ENCODE data around the gene LY6G5C. TPM values are rescaled to one million over a fixed set of nuclear protein-coding genes. Genes with fewer than 3 reads are reported as not detected.
A peak's percentile ranks its signal among the peaks of the same experiment; 100 is the strongest.

Gene LY6G5C
- total and polyA plus RNA-seq, 9 of the 15 experiments (the other 6 are each of a cell fraction or from before 2014, with no cell fraction given): 0.10 to 0.67 (median 0.46) TPM; not detected in 4

GRCh38 chr6:31652925-31653724 is 27.7 kb downstream of the LY6G5C start (continued):
- TF ChIP-seq GATAD2A (IDR thresholded peaks at IDR 0.05) (no peak), ZNF347 (CRISPR knock-in tag; IDR thresholded peaks at IDR 0.05; ENCODE audit: low read depth) (peak; percentile 73; the same call in 1 of the 2 replicates), BRF2 (IDR thresholded peaks at IDR 0.05; ENCODE audit: borderline replicate concordance, insufficient read depth, insufficient read length) (no peak), MXI1 (IDR thresholded peaks at IDR 0.05; ENCODE audit: low read depth, low read length) (peak; percentile 19; the same call in 1 of the 2 replicates), ZNF445 (CRISPR knock-in tag; IDR thresholded peaks at IDR 0.05; ENCODE audit: low read depth) (0 out of 2 replicates have a peak, but pooled peaks have one; percentile 35), SMARCA4 (IDR thresholded peaks at IDR 0.05) (peak; percentile 86), ZNF785 (CRISPR knock-in tag; IDR thresholded peaks at IDR 0.05) (no peak), POLR2B (IDR thresholded peaks at IDR 0.05; ENCODE audit: low read depth, partially characterized antibody) (peak; percentile 97), PATZ1 (CRISPR knock-in tag; IDR thresholded peaks at IDR 0.05; ENCODE audit: borderline replicate concordance) (no peak), TRIM28 (IDR thresholded peaks at IDR 0.05) (peak; percentile 77; the same call in 1 of the 2 replicates), SMARCA5 (IDR thresholded peaks at IDR 0.05) (peak; percentile 76; the same call in 1 of the 2 replicates), ZNF707 (CRISPR knock-in tag; conservative IDR thresholded peaks at IDR 0.05) (no peak), ASH1L (IDR thresholded peaks at IDR 0.05; ENCODE audit: borderline replicate concordance, low read depth, partially characterized antibody) (peak; percentile 65), CEBPZ (IDR thresholded peaks at IDR 0.05; ENCODE audit: borderline replicate concordance, low read depth, low read length) (no peak), ETV5 (CRISPR knock-in tag; IDR thresholded peaks at IDR 0.05; ENCODE audit: low read depth) (peak; percentile 99), RFX7 (CRISPR knock-in tag; IDR thresholded peaks at IDR 0.05) (no peak), SP1 (CRISPR knock-in tag; IDR thresholded peaks at IDR 0.05) (no peak; the same call in 1 of the 2 replicates), ZNF12 (CRISPR knock-in tag; IDR thresholded peaks at IDR 0.05) (no peak; the same call in 1 of the 2 replicates), SMAD3 (CRISPR knock-in tag; conservative IDR thresholded peaks at IDR 0.05) (peak; percentile 66; the same call in 1 of the 2 replicates), L3MBTL2 (IDR thresholded peaks at IDR 0.05) (peak; percentile 63; the same call in 1 of the 2 replicates)
